ENCODE measurements around the gene LRRC2.

Gene LRRC2

GRCh38 chr3:46471371-46471914, 94.7 kb downstream of the LRRC2 start:
- no peak for DNase-seq

- DNase-seq: no peak
These were observed 95.3 kb downstream of the LRRC2 start for GRCh38 chr3:46470831-46471230.

GRCh38 chr3:46469680-46470357, 96.3 kb downstream of the LRRC2 start:
- no peak for DNase-seq

- DNase-seq: no peak
These were observed 97.1 kb downstream of the LRRC2 start for GRCh38 chr3:46468753-46469600.

GRCh38 chr3:46467562-46467961, 98.5 kb downstream of the LRRC2 start:
- DNase-seq: no peak

GRCh38 chr3:46466871-46467403, 99.2 kb downstream of the LRRC2 start:
- no peak for DNase-seq

GRCh38 chr3:46466273-46466672, 99.8 kb downstream of the LRRC2 start:
- DNase-seq: no peak
